HG02571 (cell line): ENCODE measurements around the gene NT5DC2.

Experiments used
- ATAC-seq: cut with Tn5 transposase; IDR thresholded peaks from one replicate; pipeline ENCODE4 v1.9.1; 2021; ENCODE audit warnings: mild to moderate bottlenecking, moderate library complexity; ENCODE audit not compliant: unreplicated experiment

Gene NT5DC2

GRCh38 chr3:52512727-52513126 lies 20.9 kb downstream of the NT5DC2 start:
- ATAC-seq, result no peak

GRCh38 chr3:52512105-52512504 lies 21.6 kb downstream of the NT5DC2 start:
- ATAC-seq, result no peak

GRCh38 chr3:52511509-52511908 lies 22.1 kb downstream of the NT5DC2 start:
- ATAC-seq, result no peak

- ATAC-seq, result no peak
Observed at GRCh38 chr3:52509753-52510328, 23.8 kb downstream of the NT5DC2 start.

- no peak for ATAC-seq
Observed at GRCh38 chr3:52507359-52507758, 26.3 kb downstream of the NT5DC2 start.

GRCh38 chr3:52506266-52506966 lies 27.2 kb downstream of the NT5DC2 start:
- no peak for ATAC-seq

- no peak for ATAC-seq
Observed at GRCh38 chr3:52504977-52505376, 28.7 kb downstream of the NT5DC2 start.

GRCh38 chr3:52503788-52504424 lies 29.8 kb downstream of the NT5DC2 start:
- no peak for ATAC-seq

GRCh38 chr3:52502808-52503350 lies 30.8 kb downstream of the NT5DC2 start:
- no peak for ATAC-seq

GRCh38 chr3:52502001-52502400 lies 31.7 kb downstream of the NT5DC2 start:
- ATAC-seq, result no peak

GRCh38 chr3:52501046-52501445 lies 32.6 kb downstream of the NT5DC2 start:
- ATAC-seq, result no peak

- ATAC-seq, result no peak
Observed at GRCh38 chr3:52498137-52499054, 35.3 kb downstream of the NT5DC2 start.

- no peak for ATAC-seq
Observed at GRCh38 chr3:52495777-52496602, 37.7 kb downstream of the NT5DC2 start.

GRCh38 chr3:52494886-52495495 lies 38.7 kb downstream of the NT5DC2 start, which contains the start of gene STAB1:
Gene STAB1 (plus strand): TSS chr3:52495338. CDS start chr3:52495414, 76 bp downstream.
- no peak for ATAC-seq

GRCh38 chr3:52494445-52494844 lies 39.2 kb downstream of the NT5DC2 start:
- no peak for ATAC-seq

- no peak for ATAC-seq
Observed at GRCh38 chr3:52493232-52494017, 40.2 kb downstream of the NT5DC2 start.

- no peak for ATAC-seq
Observed at GRCh38 chr3:52492059-52492458, 41.6 kb downstream of the NT5DC2 start.

GRCh38 chr3:52490939-52491526 lies 42.6 kb downstream of the NT5DC2 start:
- no peak for ATAC-seq
